COLO668 (cell line): Measurements from ENCODE around the gene NHP2.
A peak's percentile ranks its signal among the peaks of the same experiment; 100 is the strongest.
"Not testable (repeated sequence)": the region's sequence is repeated elsewhere in the genome, so short reads cannot be mapped to it uniquely, and the experiment has no call there.

Experiments
- DNase-seq: peaks from one replicate; lab custom pipeline; 2025; ENCODE audit not compliant: unreplicated experiment; lab: John Stamatoyannopoulos, UW

Gene NHP2

GRCh38 chr5:178153530-178154340 lies at the start of gene NHP2:
Gene NHP2, minus strand, starts transcription at chr5:178153885. Its CDS starts 68 bp downstream, at chr5:178153817.
- DNase-seq: peak; percentile 94

GRCh38 chr5:178202541-178202940 lies 48.9 kb upstream of the NHP2 start:
- DNase-seq: no peak

- DNase-seq: no peak
Measured at GRCh38 chr5:178201927-178202235, 48.2 kb upstream of the NHP2 start.

- no peak for DNase-seq
Measured at GRCh38 chr5:178201221-178201926, 47.7 kb upstream of the NHP2 start.

- no peak for DNase-seq
Measured at GRCh38 chr5:178199581-178200434, 46.1 kb upstream of the NHP2 start.

- no peak for DNase-seq
Measured at GRCh38 chr5:178198706-178199105, 45.0 kb upstream of the NHP2 start.

- DNase-seq: not testable (repeated sequence)
Measured at GRCh38 chr5:178198151-178198550, 44.5 kb upstream of the NHP2 start.

GRCh38 chr5:178196986-178197385 lies 43.3 kb upstream of the NHP2 start:
- no peak for DNase-seq

- no peak for DNase-seq
Measured at GRCh38 chr5:178196281-178196812, 42.7 kb upstream of the NHP2 start.

- DNase-seq: no peak
Measured at GRCh38 chr5:178194026-178194425, 40.3 kb upstream of the NHP2 start.

GRCh38 chr5:178193251-178193809 lies 39.6 kb upstream of the NHP2 start:
- DNase-seq: no peak

- DNase-seq: no peak
Measured at GRCh38 chr5:178192787-178193186, 39.1 kb upstream of the NHP2 start.

- DNase-seq: no peak
Measured at GRCh38 chr5:178192244-178192643, 38.6 kb upstream of the NHP2 start.

GRCh38 chr5:178191661-178192060 lies 38.0 kb upstream of the NHP2 start:
- no peak for DNase-seq

GRCh38 chr5:178189433-178189832 lies 35.7 kb upstream of the NHP2 start:
- DNase-seq: no peak

GRCh38 chr5:178187014-178187413 lies 33.3 kb upstream of the NHP2 start, which contains the start of gene GMCL2:
Gene GMCL2, minus strand, starts transcription at chr5:178187371. Its CDS starts 72 bp downstream, at chr5:178187299.
- DNase-seq: no peak

- no peak for DNase-seq
Measured at GRCh38 chr5:178186427-178186826, 32.7 kb upstream of the NHP2 start.

- DNase-seq: no peak
Measured at GRCh38 chr5:178182158-178182876, 28.6 kb upstream of the NHP2 start.

- DNase-seq: no peak
Measured at GRCh38 chr5:178180141-178180863, 26.6 kb upstream of the NHP2 start.

GRCh38 chr5:178177569-178177968 lies 23.9 kb upstream of the NHP2 start:
- DNase-seq: no peak
